Activated naive CD4-positive, alpha-beta T cell treated with anti-CD3 and anti-CD28 coated beads for 36 hours (primary cell): ENCODE measurements around the gene TCF12. TPM values are rescaled to one million over a fixed set of nuclear protein-coding genes. Genes with fewer than 3 reads are reported as not detected.

ENCODE experiments used
- CTCF ChIA-PET: fragments of 350-600 bp; sonication (Branson Sonifier 250); formaldehyde crosslinking; loops from one replicate; lab custom pipeline; 2021; ENCODE audit warnings: antibody characterized with exemption; lab: Charles Lee
- DNase-seq: peaks from one replicate; pipeline ENCODE4 v3.0.0-alpha.2; 2020
- H3K27ac Mint-ChIP-seq: one replicate; pipeline ENCODE4 v1.8.0; 2021; ENCODE audit warnings: mild to moderate bottlenecking, mixed read lengths
- H3K27me3 Mint-ChIP-seq: one replicate; pipeline ENCODE4 v1.8.0; 2021; ENCODE audit warnings: low read depth, mixed read lengths
- H3K36me3 Mint-ChIP-seq: one replicate; pipeline ENCODE4 v1.8.0; 2021; ENCODE audit warnings: low read depth, mixed read lengths
- H3K4me1 Mint-ChIP-seq: one replicate; pipeline ENCODE4 v1.8.0; 2021; ENCODE audit warnings: low read depth, mixed read lengths
- H3K4me3 Mint-ChIP-seq: one replicate; pipeline ENCODE4 v1.8.0; 2021; ENCODE audit warnings: mild to moderate bottlenecking, moderate library complexity, mixed read lengths
- H3K9me3 Mint-ChIP-seq: one replicate; pipeline ENCODE4 v1.8.0; 2021; ENCODE audit warnings: mixed read lengths
- intact Hi-C: fragments of 100-400 bp; cut with micrococcal nuclease; formaldehyde crosslinking; loops from one replicate; pipeline ENCODE4 v1.15.1; 2023
- total RNA-seq, 2 experiments: library from RNA; stranded (reverse); gene quantifications; one replicate each; pipeline ENCODE4 v1.2.3, GENCODE V29; 2021

TCF12 gene
- total RNA-seq, 2 experiments from 2014 or later: 65.7 to 70.7 TPM

DNA sequence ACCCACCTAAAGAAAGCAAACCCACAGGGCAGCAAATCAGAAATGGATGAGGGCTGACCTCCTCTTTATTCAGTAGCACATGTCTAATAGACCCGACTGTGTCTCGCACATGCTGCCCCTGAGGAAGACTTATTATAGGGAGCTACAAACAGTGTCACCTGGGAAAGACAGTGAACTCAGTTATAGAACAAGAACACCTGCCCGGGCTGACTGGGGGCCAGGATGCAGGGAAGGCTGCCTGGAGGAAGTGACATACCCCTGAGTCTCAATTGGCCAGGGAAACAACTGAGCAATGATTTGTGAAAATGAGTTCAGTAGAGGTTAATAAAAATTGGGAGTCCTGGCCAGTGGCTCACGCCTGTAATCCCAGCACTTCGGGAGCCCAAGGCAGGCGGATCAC is 379.2 kb downstream of the TCF12 start:
- CTCF ChIA-PET: interaction anchor here (1.3 kb wide), 1 partner anchor 13 kb away, joined by 3 read pairs; no protein-coding TSS in a partner anchor
- Mint-ChIP-seq H3K27ac (no peak overlapping the region), H3K4me1 (no peaks in the 10 kb centered on the region), H3K9me3 (no peaks in the 10 kb centered on the region), H3K4me3 (no peak overlapping the region), H3K27me3 (no peaks in the 10 kb centered on the region), H3K36me3 (no peaks in the 10 kb centered on the region)
- no peak for DNase-seq
- intact Hi-C loops: no loop called here

DNA sequence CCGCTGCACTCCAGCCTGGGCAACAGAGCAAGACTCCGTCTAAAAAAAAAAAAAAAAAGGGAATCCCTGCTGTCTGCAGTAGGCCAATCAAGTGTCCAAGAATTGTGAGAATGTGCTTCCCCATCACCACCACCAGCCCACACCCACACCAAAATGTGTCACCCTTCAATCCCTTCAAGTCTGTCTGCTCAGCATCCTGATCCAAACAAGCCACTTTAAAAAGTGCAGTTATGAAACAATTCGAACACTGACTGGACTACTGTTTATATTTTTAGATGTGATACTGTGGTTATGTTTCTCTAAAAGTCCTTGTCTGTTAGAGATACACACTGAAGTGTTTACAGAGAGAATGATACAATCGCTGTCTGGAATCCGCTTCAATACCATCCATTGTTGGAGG is 379.8 kb downstream of the TCF12 start:
- Mint-ChIP-seq H3K27ac (no peak overlapping the region), H3K27me3 (no peaks in the 10 kb centered on the region), H3K36me3 (no peaks in the 10 kb centered on the region), H3K9me3 (no peaks in the 10 kb centered on the region), H3K4me3 (no peak overlapping the region), H3K4me1 (no peaks in the 10 kb centered on the region)
- intact Hi-C loops: no loop called here
- CTCF ChIA-PET: no interaction called here
- DNase-seq: no peak

DNA sequence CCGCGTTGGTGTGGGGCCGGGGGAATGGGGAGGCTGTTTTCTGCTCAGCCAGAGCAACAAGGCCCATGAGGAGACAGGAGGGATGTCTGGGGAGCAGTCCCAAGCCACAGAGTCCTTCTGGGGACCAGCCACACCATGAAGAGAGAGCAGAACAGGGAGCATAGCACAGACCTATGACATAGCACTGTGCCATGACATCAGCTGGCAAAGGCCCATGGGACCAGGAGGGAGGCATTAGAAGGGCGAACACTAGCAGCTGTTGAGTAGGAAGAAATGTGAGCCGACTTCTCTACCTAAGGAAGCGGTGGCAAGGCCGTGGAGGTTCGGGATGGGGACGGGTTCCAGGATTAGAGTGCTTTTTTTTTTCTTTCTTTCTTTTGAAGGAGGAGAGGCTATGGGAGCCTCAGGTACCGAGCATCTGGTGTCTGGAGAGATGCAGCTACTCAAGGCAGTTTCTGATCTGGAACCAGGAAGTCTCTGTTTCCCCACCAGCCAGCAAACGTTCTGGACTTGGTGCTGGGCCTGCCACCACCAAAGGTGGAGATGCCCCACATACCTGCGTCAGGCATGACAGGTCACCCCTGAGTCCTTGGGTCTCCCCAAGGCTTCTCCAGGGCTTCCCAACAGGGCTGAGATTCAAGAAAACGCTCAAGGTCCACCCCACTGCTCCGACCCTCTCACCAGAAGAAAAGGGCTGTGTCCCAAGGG is 380.6 kb downstream of the TCF12 start:
- no peak for DNase-seq
- CTCF ChIA-PET: no interaction called here
- Mint-ChIP-seq H3K4me3 (no peak overlapping the region), H3K4me1 (no peaks in the 10 kb centered on the region), H3K27me3 (no peaks in the 10 kb centered on the region), H3K27ac (no peak overlapping the region), H3K9me3 (no peaks in the 10 kb centered on the region), H3K36me3 (no peaks in the 10 kb centered on the region)
- intact Hi-C loops: no loop called here

DNA sequence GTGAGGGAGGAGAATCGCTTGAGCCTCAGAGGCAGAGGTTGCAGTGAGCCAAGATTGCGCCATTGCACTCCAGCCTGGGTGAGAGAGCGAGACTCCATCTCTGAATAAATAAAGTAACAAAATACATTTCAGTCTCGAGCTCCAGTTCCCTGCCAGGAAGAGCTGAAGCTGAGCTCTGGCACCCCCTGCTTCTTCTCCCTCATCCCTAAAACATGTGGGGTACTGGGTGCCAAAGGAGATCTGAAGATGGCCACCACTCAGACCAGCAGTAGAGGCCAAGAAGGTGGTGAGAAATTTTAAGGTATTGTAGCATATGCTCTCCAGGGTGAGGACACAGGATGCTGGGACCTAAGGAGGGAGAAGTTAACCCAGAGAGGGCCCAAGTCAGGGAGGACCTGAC is 382.9 kb downstream of the TCF12 start:
- H3K9me3 Mint-ChIP-seq: no peaks in the 10 kb centered on the region
- peaks cover 6% of the 10 kb centered on the region for H3K27me3 Mint-ChIP-seq
- no peak for DNase-seq
- no peaks in the 10 kb centered on the region for H3K36me3 Mint-ChIP-seq
- no peak overlapping the region for H3K27ac Mint-ChIP-seq
- intact Hi-C loops: no loop called here
- H3K4me1 Mint-ChIP-seq: peaks cover 3% of the 10 kb centered on the region
- H3K4me3 Mint-ChIP-seq: no peak overlapping the region
- CTCF ChIA-PET: interaction anchor here (0.8 kb wide), 1 partner anchor 155 kb away, joined by 4 read pairs; no protein-coding TSS in a partner anchor

DNA sequence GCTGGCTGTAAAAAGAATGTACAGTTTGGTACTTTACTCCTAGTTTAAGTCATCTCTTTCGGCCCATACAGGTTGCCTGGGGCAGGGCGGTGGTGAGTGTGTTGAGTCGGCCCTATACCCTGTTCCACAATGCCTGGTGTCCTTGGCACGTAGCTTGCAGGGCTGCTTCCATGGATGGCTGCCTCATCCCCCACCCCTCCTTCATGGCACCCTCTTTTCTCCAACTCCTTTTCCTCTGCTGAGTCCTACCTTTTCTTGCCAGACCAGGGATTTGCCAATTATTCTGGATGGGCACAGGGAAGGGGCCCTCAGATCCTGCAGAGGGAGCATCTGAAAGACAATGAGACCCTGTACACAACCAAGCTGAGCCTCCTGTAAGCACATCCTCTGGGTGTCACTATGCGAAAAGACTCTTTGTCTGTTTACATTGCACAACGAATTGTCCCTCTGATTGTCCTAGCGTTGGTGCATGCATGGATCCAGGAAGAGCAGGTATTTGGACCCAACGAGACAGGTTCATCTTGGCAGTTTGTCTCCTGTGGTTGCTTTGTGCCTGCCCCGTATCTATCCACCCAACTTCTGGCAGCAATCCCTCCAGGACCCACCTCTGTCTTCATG is 384.3 kb downstream of the TCF12 start:
- intact Hi-C loops: no loop called here
- Mint-ChIP-seq H3K4me1 (peaks cover 3% of the 10 kb centered on the region), H3K27me3 (peaks cover 7% of the 10 kb centered on the region), H3K27ac (no peak overlapping the region), H3K4me3 (no peak overlapping the region), H3K36me3 (no peaks in the 10 kb centered on the region), H3K9me3 (no peaks in the 10 kb centered on the region)
- CTCF ChIA-PET: no interaction called here
- no peak for DNase-seq

DNA sequence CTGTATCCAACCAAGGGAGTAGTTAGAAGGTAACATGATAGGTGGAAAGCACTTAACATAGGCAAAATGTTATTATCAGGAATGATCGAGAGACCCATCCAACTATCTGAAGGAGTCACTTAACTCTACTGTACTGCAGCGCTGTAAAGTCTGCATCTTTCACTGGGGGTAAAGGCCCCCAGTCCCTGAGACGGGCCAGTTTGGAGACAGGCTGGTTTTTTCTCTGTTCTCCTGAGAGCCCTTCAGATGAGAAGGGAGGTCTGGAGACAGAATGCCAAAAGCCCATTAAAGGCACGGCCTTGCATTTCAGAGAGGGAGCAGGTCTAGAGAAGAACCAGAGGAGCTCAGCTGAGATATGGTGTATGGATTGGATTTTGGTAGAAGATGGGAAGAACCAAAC is 386.6 kb downstream of the TCF12 start:
- DNase-seq: no peak
- Mint-ChIP-seq H3K9me3 (no peaks in the 10 kb centered on the region), H3K27ac (no peak overlapping the region), H3K27me3 (peaks cover 7% of the 10 kb centered on the region), H3K36me3 (no peaks in the 10 kb centered on the region), H3K4me1 (peaks cover 3% of the 10 kb centered on the region), H3K4me3 (no peak overlapping the region)
- CTCF ChIA-PET: interaction anchor here (0.7 to 2.9 kb wide), 4 partner anchors 158 to 814 kb away, joined by 3 to 14 read pairs (median 4); no protein-coding TSS in a partner anchor
- intact Hi-C loops: no loop called here

DNA sequence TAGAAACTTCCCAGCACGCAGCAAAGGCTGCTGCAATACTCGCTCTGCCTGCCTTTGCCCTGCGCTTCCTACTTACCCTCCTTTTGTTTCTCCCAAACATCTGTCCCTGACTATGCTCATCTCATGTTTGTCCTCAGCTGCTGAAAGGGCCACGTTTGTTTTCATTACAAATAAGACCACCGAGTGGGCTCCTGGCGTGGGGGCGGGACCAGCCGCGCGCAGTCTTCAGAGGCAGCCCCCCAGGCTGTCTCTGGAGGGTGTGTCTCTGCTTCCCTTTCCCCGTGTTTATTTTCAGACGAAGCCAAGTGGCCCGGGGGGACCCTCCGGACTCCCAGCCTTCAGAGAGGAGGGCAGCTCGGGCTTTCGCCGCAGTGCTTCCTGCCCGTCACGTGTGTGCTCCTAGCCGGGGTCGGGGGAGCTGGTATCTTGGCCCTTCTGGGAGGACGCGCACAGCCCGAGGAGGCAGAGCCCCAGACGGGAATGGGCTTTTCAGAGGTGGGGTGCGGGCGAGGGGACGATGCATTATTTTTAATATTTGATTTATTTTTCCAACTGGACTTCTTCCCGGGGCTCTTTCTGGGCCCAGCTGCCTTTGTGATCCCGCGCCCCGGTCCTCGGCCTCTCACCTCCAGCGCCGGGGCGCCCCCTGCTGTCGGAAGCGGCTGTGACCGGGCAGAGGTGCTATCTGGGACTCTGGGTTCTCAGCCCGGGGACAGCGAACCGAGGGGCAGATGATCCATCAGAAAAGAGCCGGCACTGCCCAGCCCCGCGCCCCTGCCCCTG is 387.9 kb downstream of the TCF12 start:
- peak; percentile 86 for DNase-seq
- Mint-ChIP-seq H3K4me3 (peak overlapping the region; percentile 54), H3K27ac (no peak overlapping the region), H3K36me3 (no peaks in the 10 kb centered on the region), H3K4me1 (peaks cover 3% of the 10 kb centered on the region), H3K27me3 (peaks cover 7% of the 10 kb centered on the region), H3K9me3 (no peaks in the 10 kb centered on the region)
- intact Hi-C loops: loop anchor here (1.0 to 2.0 kb wide), 5 partner anchors 160 to 815 kb away; partner anchors contain the start of gene TCF12
- CTCF ChIA-PET: interaction anchor here (0.6 to 2.9 kb wide), 28 partner anchors 9 to 815 kb away, joined by 3 to 30 read pairs (median 3); no protein-coding TSS in a partner anchor

DNA sequence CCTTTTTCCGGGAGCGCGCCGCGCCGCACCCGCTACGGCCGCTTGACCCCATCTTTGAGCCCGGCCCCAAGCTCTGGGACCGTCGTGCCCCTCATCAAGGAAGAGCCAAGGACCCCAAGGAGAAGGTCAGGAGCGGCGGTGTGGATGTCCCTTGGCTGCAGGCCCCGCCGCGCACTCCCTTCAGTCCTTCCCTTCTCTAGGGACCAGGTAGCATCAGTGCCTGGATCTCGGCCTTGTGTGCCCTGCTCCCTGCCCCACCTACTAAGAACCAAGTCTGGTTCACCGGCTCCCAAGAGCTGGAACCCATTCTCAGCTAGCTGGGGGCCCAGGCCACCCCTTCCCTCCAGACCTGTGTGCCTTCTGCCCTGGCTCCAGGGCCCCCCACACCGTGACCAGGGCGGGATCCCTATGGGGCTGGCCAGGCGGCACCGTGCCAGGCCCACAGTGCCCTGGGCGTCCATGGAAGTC is 388.5 kb downstream of the TCF12 start:
- DNase-seq: no peak
- H3K9me3 Mint-ChIP-seq: no peaks in the 10 kb centered on the region
- H3K27me3 Mint-ChIP-seq: peaks cover 7% of the 10 kb centered on the region
- H3K4me1 Mint-ChIP-seq: peaks cover 3% of the 10 kb centered on the region
- intact Hi-C loops: loop anchor here (1.0 to 2.0 kb wide), 5 partner anchors 161 to 816 kb away; partner anchors contain the start of gene TCF12
- no peaks in the 10 kb centered on the region for H3K36me3 Mint-ChIP-seq
- H3K27ac Mint-ChIP-seq: no peak overlapping the region
- H3K4me3 Mint-ChIP-seq: peak overlapping the region; percentile 54
- CTCF ChIA-PET: interaction anchor here (0.7 to 2.9 kb wide), 19 partner anchors 8 to 816 kb away, joined by 3 to 30 read pairs (median 3); no protein-coding TSS in a partner anchor

DNA sequence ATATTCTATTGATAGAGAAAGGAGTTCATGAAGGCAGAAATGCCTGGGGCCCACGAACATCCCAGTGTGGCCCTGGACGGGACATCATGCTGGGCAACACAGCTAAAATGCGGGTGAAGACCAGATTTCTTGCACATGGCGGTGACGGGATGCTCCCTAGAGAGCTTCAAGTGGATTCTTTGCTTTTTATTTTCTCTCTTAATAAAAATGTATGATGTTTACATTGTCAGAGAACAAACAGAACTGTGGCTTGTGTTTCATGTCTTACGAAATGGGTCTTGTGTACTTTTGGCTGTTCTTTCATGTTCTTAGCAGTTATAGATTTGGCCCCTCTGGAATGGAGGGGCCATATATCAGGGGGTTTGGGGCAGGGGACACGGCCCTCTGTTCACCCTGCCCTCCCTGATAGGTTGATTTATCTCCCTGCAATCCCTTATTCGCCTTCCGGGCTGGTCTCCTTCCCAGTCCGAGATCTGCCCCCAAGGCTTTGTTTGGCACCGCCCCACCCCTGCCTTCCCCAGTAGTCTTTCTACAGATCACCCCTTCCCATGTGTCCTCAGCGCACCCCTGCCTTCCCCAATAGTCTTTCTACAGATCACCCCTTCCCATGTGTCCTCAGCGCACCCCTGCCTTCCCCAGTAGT is 389.2 kb downstream of the TCF12 start:
- H3K4me3 Mint-ChIP-seq: no peak overlapping the region
- peaks cover 3% of the 10 kb centered on the region for H3K4me1 Mint-ChIP-seq
- no peaks in the 10 kb centered on the region for H3K9me3 Mint-ChIP-seq
- DNase-seq: no peak
- H3K27ac Mint-ChIP-seq: no peak overlapping the region
- intact Hi-C loops: loop anchor here (2.0 kb wide), 2 partner anchors 291 to 389 kb away; partner anchors contain the start of gene TCF12
- peaks cover 7% of the 10 kb centered on the region for H3K27me3 Mint-ChIP-seq
- H3K36me3 Mint-ChIP-seq: no peaks in the 10 kb centered on the region
- CTCF ChIA-PET: interaction anchor here (0.6 to 2.9 kb wide), 9 partner anchors 7 to 817 kb away, joined by 3 to 30 read pairs (median 3); no protein-coding TSS in a partner anchor

DNA sequence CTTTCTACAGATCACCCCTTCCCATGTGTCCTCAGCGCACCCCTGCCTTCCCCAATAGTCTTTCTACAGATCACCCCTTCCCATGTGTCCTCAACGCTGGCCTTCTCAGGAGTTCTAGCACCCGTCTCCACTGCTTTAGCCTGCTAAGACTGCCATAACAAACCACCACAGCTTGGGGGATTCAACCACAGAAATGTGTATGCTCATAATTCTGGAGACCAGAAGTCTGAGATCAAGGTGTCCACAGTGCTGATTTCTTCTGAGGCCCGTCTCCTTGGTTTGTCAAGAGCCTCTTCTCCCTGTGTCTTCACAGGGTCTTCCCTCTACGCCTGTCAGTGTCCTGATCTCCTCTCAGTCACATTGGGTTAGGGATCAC is 389.7 kb downstream of the TCF12 start:
- intact Hi-C loops: no loop called here
- H3K9me3 Mint-ChIP-seq: no peaks in the 10 kb centered on the region
- CTCF ChIA-PET: interaction anchor here (0.6 kb wide), 2 partner anchors 34 to 818 kb away, joined by 3 to 4 read pairs; no protein-coding TSS in a partner anchor
- peaks cover 7% of the 10 kb centered on the region for H3K27me3 Mint-ChIP-seq
- H3K4me3 Mint-ChIP-seq: no peak overlapping the region
- peaks cover 3% of the 10 kb centered on the region for H3K4me1 Mint-ChIP-seq
- DNase-seq: no peak
- no peak overlapping the region for H3K27ac Mint-ChIP-seq
- H3K36me3 Mint-ChIP-seq: no peaks in the 10 kb centered on the region

DNA sequence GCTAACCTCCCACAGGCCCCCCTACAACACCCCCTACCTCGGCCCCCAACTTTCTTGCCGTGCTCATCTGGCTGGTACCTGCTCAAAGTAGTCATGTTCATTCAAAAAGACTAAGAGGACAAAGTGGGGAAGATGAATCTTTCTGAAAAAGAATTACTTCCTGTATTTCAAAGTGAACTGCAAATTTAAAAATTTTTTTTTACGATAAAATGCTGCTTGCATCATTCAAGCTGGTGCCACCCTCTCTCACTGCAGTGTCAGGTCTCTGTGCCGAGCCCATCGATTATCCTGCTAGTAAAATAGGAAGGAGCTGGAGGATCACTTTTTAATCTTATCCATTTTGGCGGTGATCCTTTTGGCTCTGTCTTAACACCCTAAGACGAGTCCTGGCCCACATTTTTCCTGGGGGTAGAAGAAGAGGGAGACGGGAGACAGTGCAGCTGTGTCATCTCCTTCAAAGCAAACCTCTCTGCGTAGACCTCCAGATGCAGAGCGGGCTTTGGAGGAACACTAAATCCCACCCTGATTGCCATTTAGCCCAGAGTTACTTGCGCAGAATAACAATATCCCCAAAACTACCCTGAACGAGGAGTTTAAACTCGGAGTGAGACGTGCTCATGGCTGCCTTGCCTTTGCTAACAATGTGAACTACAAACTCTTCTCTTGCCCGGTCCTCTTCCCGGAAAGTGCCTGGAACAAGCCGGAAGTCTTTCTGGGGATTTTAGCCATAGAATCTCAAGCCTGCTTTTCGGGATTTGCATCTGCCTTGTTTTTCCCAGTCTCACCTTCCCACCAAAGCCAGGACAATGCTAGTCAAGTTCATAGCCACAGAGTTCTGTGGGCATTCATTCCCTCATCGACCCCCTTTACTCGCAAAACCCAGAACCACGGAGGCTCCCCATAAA is 391.7 kb downstream of the TCF12 start:
- Mint-ChIP-seq H3K4me3 (no peak overlapping the region), H3K27ac (no peak overlapping the region), H3K27me3 (peaks cover 6% of the 10 kb centered on the region), H3K4me1 (peaks cover 3% of the 10 kb centered on the region), H3K9me3 (no peaks in the 10 kb centered on the region), H3K36me3 (no peaks in the 10 kb centered on the region)
- CTCF ChIA-PET: no interaction called here
- intact Hi-C loops: no loop called here
- no peak for DNase-seq
